GM13977 (cell line): ENCODE data around the gene DDX4.

Source experiments
- DNase-seq: peaks from one replicate; pipeline ENCODE4 v3.0.0; 2012; ENCODE audit warnings: low spot score
- in situ Hi-C: fragments of 300-500 bp; cut with MboI; formaldehyde crosslinking; loops from one replicate; pipeline ENCODE4 v1.12.0; 2022; ENCODE audit warnings: low sequenced_read_pairs, low pct_unique_long_range_greater_than_20kb, mixed read lengths, inconsistent platforms; ENCODE audit not compliant: unreplicated experiment
- TF ChIP-seq, protein P1 (sequence below): IDR thresholded peaks from 2 replicates; pipeline ENCODE4 v1.5.1; 2012; ENCODE audit warnings: mild to moderate bottlenecking, control low read depth; ENCODE audit not compliant: insufficient read depth; ENCODE audit errors: extremely low read depth, missing control alignments

DDX4 gene

DNA sequence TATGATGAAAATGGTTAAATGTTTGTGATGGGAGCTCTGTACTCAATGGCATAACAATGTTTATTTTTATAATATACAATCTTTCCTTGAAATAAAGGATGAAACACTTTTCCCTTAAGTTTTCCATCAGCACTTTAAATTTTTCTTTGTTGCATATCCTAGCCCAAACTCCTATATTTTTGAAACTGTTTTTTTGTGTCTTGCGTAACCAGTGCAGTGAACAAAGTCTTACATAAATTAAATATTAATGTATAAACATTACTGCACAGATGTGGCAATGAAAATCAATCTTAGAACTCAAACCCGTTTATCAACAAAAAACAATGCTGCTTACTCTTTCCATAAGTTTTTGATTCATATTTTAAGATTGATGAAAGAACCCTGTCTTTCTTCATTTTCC, 79.2 kb downstream of the DDX4 start:
- in situ Hi-C loops, result no loop called here
- TF ChIP-seq, protein P1, sequence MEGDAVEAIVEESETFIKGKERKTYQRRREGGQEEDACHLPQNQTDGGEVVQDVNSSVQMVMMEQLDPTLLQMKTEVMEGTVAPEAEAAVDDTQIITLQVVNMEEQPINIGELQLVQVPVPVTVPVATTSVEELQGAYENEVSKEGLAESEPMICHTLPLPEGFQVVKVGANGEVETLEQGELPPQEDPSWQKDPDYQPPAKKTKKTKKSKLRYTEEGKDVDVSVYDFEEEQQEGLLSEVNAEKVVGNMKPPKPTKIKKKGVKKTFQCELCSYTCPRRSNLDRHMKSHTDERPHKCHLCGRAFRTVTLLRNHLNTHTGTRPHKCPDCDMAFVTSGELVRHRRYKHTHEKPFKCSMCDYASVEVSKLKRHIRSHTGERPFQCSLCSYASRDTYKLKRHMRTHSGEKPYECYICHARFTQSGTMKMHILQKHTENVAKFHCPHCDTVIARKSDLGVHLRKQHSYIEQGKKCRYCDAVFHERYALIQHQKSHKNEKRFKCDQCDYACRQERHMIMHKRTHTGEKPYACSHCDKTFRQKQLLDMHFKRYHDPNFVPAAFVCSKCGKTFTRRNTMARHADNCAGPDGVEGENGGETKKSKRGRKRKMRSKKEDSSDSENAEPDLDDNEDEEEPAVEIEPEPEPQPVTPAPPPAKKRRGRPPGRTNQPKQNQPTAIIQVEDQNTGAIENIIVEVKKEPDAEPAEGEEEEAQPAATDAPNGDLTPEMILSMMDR, result no peak
- DNase-seq, result no peak

DNA sequence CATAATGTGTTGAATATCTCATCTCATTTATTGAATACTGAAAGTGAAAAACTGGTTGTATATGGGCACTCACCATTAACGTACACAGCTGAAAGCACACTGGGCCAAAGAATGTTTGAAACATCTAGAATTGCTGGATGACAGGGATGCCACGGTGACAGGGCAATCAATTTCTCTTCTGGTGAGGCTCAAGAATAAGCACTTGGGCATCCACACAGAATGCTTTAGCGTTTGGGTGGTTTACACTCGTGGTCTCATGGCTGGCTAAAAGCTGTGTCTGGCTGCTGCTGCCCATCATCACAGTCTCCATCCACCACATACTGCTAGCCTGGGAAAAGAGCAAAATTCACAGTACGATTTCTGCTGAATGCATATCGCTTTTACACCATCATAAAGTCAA, 82.6 kb downstream of the DDX4 start:
- in situ Hi-C loops, result no loop called here
- TF ChIP-seq, protein P1, result no peak
- no peak for DNase-seq

DNA sequence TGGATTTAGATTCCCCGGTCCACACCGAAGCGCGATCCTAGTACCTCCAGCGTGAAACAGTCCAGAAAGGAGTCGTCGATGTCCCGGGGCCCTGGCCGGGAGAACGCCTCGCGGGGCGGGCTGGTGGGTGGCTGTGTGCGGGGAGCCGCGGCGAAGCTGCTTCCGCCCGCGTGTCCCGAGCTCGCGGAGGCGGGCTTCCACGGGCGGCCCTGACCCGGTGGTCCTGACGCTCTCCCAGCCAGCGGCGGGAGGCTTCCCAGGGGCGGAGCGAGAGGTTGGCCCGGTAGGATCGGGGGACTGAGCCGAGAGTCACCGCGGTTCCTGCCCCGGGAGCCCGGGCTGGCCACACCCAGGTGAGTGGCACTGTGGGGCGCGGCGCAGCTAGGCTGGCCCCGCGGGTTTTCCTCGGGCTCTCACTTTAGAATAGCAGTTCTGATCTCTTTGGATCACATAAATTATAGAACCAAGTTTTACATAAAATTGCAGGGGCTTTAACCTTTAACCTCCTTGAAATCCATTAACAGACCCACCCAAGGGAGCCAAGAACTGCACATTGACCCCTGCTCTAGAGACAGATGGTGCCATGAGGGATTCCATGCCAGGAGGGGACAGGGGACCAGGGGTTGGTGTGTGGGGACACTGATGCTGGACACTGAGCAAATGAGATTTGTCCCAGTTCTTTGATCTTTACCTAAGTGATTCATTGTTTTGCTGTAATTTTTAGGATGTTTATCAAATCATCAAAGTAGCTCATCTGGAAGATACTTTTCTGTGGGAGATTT, 84.1 kb downstream of the DDX4 start:
- TF ChIP-seq, protein P1, result no peak
- no peak for DNase-seq
- in situ Hi-C loops, result no loop called here

DNA sequence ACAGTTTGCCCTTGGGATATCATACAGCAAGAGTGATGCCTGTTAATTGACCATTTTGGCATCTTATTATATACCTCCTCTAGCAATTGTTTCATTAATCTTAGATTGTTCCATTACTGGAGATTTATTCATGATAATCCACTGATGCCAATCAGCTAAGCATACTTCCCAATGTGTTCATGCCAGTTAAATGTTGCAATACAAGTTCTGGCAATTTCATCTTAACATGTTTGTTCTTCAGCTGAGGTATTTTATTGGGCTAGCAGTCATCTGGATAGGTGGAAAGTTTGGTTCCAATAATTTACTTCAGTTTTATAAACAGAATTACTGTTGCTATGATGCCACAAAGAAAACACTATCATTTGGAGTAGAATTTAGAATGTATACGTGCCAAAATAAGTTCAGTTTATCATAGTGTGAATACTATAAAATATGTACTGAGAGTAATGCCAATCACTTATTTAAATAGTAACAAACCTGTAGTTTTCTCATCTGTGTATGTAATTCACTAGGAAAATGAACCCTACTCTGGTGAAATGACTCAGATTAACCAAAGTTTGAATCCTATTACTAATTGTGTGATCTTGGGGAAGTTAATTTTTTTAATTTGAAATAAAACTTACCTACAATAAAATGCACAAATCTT, 85.4 kb downstream of the DDX4 start:
- in situ Hi-C loops, result no loop called here
- TF ChIP-seq, protein P1, result no peak
- no peak for DNase-seq

DNA sequence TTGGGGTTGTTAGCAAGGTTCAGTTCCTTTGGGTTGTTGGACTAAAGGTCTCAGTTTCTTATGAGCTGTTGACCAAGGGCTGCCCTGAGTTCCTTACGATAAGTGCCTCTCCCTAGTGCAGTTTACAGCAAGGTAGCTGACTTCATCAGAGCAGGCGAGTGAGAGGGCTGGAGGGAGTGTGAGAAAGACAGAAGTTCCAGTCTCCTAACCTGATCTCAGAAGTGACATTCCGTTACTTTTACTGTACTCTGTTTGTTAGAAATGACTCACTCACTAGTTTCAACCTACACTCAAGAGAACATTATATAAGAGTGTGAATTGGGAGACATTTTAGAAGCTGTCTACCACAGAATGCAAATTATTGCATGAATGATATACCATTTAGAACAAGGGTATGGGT, 92.1 kb downstream of the DDX4 start:
- in situ Hi-C loops, result no loop called here
- TF ChIP-seq, protein P1, result no peak
- no peak for DNase-seq

DNA sequence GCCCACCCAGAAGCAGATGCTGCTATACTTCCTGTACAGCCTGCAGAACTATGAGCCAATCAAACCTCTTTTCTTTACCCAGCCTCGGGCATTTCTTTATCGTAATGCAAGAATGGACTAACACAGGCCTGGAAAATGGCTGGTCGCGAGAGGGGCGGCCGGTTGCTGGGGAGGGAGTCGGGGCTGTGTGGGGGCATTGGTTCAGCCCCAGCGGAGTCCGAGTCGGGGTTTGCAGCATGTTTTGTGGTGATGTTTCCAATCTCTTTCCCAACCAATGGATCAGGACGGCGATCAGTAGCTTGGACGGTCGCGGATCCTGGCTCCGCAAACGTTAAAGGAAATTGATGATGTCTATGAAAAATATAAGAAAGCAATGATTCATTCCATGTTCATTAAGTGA, 94.6 kb downstream of the DDX4 start:
- TF ChIP-seq, protein P1, result no peak
- in situ Hi-C loops, result no loop called here
- no peak for DNase-seq
